Endothelial cell of hepatic sinusoid (primary cell): ENCODE results near the gene ESPL1.

Experiments used
- in situ Hi-C: cut with HindIII; loops from 2 replicates; pipeline ENCODE4 v1.10.0; 2017; ENCODE audit warnings: low sequenced_read_pairs

ESPL1 gene

GRCh38 chr12:53267999-53268629, at the start of gene ESPL1:
ESPL1 (plus strand) TSS chr12:53268299; CDS start chr12:53268767, 468 bp downstream.
- in situ Hi-C loops: loop anchor here (5.0 kb wide), 1 partner anchor 191 kb away; the partner anchor contains the start of gene SPRYD3

DNA sequence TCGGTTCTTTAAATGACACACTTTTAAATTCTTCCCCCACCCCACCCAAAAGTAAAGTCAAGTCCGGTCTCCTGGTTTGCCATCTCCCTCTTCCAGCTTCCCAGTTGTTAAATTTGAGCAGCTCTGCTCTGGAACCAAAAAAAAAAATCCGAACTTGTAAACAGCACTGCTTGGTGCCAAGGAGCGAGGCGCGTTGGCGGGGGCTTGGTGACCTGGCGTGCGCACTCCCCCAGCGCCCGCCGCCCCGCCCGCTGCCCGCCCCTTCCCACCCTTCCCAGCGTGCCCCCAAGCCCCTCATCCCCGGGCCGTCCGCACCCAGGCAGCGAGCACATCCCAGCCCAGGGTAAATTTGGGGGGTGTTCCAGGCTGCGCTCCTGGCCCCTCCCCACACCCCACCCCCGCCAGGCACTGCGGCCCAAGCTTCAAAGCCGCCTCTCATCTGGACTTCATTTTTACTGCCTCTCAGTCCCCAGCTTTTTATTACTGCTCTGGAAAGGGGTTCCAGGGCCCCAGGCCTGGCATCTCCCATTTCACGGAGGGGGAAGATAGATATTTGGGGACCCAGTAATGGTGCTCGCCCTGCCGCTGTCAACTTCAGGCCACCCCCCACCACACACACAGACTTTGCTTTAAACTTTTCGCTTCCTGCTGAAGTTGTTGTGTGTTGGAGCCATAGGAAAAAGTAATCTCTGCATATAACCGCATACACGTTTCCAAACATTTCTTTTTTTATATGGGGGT, 49.4 kb upstream of the ESPL1 start:
- in situ Hi-C loops: loop anchor here (10.0 kb wide), 1 partner anchor 106 kb away; the partner anchor contains the start of gene AAAS

GRCh38 chr12:53219292-53219955, 48.7 kb upstream of the ESPL1 start:
- in situ Hi-C loops: loop anchor here (10.0 kb wide), 1 partner anchor 105 kb away; the partner anchor contains the start of gene AAAS

DNA sequence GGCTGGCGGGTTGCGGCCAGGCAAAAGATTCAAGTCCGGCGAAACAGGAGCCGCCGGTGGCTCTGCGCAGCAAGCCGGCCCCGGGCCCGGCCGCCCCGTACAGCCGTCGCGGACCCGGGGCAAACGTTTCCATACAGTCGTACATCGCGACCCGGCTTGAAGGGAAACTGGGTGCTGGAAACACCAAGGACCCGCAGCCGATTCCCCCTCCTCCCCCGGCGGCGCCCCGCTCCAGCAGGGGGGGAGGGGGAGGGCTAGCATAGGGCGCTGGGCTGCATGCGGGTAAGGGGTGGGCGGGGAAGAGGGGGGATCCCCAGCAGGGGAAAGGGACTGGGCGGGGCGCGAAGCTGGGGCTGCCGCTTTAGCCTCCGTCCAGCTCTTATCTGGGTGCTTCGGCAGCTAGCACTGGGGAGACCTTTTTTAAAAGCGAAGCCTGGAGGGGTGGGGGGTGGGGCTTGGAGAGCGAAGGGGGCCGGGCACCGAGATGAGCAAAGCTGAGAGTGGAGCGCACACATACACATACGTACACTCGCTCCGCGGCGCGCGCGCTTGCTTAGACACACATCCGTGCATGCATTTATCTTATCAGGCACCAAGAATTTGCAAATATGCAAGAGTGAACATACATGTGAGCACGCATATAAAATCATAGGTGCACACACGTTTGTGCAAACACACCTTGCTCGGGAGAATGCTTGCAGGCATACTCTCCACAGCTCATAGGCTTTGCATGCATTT, 48.0 kb upstream of the ESPL1 start:
- in situ Hi-C loops: loop anchor here (10.0 kb wide), 1 partner anchor 105 kb away; the partner anchor contains the start of gene AAAS

- in situ Hi-C loops: no loop called here
Measured at GRCh38 chr12:53220694-53221202, 47.4 kb upstream of the ESPL1 start.

DNA sequence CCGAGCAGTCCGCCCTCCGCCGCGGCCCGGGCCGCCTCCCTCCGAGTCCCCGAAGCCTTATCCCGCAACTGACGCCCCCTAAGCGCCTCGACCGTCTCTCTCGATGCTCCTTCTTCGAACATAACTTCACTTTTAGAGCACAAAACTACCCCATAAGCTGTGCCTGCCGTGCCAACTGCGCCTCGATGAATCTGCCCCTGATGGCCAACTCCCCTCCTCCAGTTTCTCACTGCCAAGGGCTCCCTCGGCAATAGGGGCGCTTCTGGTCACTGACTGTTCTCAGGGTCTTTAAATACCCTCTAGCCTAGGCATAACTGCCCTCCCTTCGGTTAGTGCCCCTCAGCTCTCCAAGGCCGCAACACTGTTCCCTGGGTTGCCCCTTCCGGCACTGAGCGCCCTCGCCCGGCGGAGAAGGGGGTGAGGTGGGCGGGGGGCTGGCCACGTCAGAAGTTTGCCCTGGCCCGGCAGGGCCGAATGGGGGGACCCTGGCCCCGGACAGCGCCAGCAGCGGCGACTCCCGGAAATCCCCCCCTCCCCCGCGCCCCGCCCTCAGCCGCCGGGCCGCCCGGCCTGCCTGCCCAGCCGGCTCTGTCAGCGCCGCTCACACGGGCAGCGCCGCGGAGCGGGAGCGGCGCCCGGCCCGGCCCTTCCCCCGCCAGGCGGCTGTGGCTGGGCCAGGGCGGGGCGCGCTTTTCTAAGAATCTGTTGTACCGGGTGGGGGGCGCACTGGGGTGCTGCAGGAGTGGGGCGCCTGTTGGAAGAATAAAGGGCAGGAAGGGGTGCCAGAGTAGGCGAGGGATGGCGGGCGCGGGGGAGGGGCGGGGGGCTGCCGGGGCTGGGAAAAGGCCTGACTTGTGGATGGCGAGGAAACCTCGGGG, 46.7 kb upstream of the ESPL1 start:
- in situ Hi-C loops: no loop called here

DNA sequence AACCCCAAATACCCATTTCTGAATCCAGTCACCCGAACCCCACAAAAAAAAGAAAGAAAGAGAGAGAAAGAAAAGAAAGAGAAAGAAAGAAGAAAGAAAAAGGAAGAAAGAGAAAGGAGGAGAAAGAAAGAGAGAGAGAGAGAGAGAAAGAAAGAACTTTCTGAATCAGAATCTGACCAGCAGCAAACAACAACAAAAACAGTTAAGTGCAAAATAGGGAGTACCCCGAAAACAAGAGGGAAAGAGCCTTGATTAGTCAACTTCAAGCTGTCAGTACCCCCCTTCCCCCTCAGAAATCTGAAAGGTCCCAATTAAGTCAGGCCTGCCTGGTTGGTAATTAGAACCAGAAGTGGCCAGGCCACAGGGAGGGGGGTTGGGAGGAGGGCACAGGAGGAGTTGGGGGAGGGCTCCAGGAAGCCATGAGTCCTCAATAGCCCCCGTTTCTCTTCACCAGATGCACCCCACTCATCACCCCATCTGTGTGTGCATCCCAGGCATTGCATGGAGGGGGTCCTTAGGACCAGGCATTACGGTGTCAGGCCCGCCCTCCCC, 45.9 kb upstream of the ESPL1 start:
- in situ Hi-C loops: no loop called here

- in situ Hi-C loops: no loop called here
Measured at GRCh38 chr12:53222806-53223261, 45.3 kb upstream of the ESPL1 start.

GRCh38 chr12:53223389-53224060, 44.6 kb upstream of the ESPL1 start:
- in situ Hi-C loops: no loop called here

DNA sequence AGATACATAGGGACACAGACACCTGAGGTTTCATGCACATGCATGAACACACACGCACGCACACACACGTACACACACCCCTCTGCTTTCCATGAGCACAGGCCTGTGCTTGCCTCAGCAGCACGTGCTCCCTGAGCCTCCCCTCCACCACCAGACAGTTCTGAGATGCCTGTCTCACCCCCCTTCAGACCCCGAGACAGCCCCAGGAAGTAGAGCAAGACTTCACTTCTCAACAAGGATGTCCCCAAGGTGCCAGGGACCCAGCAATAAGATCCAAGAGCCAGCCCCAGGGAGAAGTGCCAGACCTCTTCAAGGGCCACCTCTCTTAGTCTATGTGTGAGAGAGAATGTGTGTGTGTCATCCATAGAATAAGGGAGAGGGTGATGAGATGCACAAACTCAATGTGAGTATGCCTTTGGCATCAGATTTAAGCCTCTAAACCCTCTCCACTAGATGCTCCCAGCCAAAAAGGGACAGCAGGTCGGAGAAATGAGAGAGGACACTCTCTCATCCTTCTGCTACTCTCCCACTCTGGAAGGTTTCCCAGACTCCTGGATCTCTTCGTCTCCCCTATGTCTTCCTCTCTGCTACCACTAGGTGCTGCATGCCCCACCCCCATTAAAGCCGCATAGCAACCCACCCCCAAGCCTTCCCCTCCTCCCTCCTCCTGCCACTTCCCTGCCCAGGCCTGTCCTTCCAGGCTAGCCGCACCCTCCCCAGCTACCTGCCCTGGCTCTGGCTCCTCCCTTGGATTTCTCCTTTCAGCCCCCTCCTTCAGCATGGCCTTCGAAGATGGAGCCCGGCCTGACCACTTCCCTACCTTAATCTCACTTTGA, 43.8 kb upstream of the ESPL1 start:
- in situ Hi-C loops: no loop called here

- in situ Hi-C loops: no loop called here
Measured at GRCh38 chr12:53224897-53225634, 43.0 kb upstream of the ESPL1 start.

GRCh38 chr12:53225635-53226424, 42.3 kb upstream of the ESPL1 start:
- in situ Hi-C loops: no loop called here

DNA sequence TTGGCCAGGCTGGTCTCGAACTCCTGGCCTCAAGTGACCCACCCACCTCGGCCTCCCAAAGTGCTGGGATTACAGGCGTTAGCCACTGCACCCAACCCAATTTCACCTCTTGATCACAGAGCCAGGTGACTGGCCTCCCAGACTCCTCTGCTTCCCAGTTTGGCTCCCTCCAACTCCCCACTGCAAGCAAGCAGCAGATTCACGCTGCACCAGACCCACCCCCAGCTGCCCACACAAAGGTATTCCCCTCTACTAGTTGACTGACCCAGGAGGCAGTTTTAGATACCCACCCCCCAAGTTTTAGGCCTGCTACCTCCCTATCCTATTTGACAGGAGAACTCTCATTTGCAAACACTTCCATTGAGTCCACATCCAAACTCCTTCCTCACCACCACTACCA, 41.3 kb upstream of the ESPL1 start:
- in situ Hi-C loops: no loop called here

DNA sequence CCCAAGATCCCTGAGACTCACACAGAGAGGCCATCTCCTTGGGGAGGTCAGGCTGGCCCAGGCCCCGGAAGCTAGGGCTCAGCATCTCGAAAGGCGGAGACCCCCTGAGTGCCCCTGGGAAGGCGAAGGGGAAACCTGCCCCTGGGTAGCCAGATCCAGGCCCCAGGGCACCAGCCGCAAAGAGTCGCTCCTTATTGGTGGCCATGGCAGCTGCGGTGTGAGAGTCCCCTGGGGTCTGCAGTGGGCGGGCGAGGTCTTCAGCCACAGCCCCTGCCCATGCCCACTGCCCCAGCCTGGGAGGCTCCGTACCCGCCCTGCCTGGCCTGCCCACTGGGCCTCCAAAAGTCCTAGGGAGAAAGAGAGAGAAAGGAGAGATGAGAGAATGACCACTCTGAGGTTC, 40.8 kb upstream of the ESPL1 start:
- in situ Hi-C loops: no loop called here

DNA sequence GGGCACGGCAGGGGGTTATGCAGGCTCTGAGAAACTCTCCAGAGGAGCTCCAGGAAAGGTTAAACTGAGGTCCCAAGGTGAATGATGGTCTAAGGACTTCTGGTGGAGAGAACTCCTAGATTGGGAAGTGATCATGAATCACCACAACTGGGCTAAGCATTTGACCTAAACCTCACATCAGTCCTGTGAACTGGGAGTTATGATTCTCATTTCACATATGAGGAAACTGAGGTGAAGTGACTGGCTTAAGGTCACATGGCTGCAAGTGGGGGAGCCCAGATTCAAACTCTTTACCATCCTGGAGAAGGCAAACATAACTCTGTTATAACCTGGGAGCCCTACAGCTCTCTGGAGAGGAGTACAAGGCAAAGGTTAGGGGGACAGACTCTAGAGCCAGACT, 40.3 kb upstream of the ESPL1 start:
- in situ Hi-C loops: no loop called here

GRCh38 chr12:53229454-53229853, 38.6 kb upstream of the ESPL1 start:
- in situ Hi-C loops: no loop called here
